Measurements from ENCODE around the gene KRT40. TPM values are rescaled to one million over a fixed set of nuclear protein-coding genes. Genes with fewer than 3 reads are reported as not detected.

KRT40 gene
- total RNA-seq, 1 experiment from 2014 or later, result not detected

GRCh38 chr17:40997361-40997760 lies 13.2 kb upstream of the KRT40 start:
- no peak for DNase-seq (ENCODE audit: low read depth)

GRCh38 chr17:40996829-40997228 lies 12.7 kb upstream of the KRT40 start:
- peak; percentile 79 for DNase-seq (ENCODE audit: low read depth)

- no peak for DNase-seq (ENCODE audit: low read depth)
These were observed 11.0 kb upstream of the KRT40 start for GRCh38 chr17:40995116-40995515.

- peak; percentile 35 for DNase-seq (ENCODE audit: low read depth)
These were observed 9.7 kb upstream of the KRT40 start, which contains the start of gene KRTAP3-3 for GRCh38 chr17:40993839-40994238. TSS of gene KRTAP3-3 (minus strand) at chr17:40994164. CDS start at chr17:40994097, 67 bp downstream.

GRCh38 chr17:40993084-40993483 lies 9.0 kb upstream of the KRT40 start:
- DNase-seq (ENCODE audit: low read depth), result no peak

GRCh38 chr17:40992666-40993065 lies 8.5 kb upstream of the KRT40 start:
- DNase-seq (ENCODE audit: low read depth), result no peak

- DNase-seq (ENCODE audit: low read depth), result no peak
These were observed 2.8 kb upstream of the KRT40 start for GRCh38 chr17:40986920-40987319.

GRCh38 chr17:40981115-40981514 lies 3.0 kb downstream of the KRT40 start:
- no peak for DNase-seq (ENCODE audit: low read depth)

GRCh38 chr17:40980596-40980995 lies 3.5 kb downstream of the KRT40 start:
- no peak for DNase-seq (ENCODE audit: low read depth)

GRCh38 chr17:40980117-40980516 lies 4.0 kb downstream of the KRT40 start:
- no peak for DNase-seq (ENCODE audit: low read depth)

GRCh38 chr17:40978575-40979151 lies 5.5 kb downstream of the KRT40 start:
- no peak for DNase-seq (ENCODE audit: low read depth)

- no peak for DNase-seq (ENCODE audit: low read depth)
These were observed 8.6 kb downstream of the KRT40 start for GRCh38 chr17:40975516-40975915.

GRCh38 chr17:40974366-40974765 lies 9.8 kb downstream of the KRT40 start:
- no peak for DNase-seq (ENCODE audit: low read depth)

GRCh38 chr17:40967582-40967981 lies 16.5 kb downstream of the KRT40 start:
- no peak for DNase-seq (ENCODE audit: low read depth)

- no peak for DNase-seq (ENCODE audit: low read depth)
These were observed 17.3 kb downstream of the KRT40 start, which contains the start of gene KRT39 for GRCh38 chr17:40966848-40967247. TSS of gene KRT39 (minus strand) at chr17:40966948. CDS start at chr17:40966856, 92 bp downstream.

- DNase-seq (ENCODE audit: low read depth), result peak; percentile 22
These were observed 20.3 kb downstream of the KRT40 start for GRCh38 chr17:40963838-40964237.

- DNase-seq (ENCODE audit: low read depth), result no peak
These were observed 22.0 kb downstream of the KRT40 start for GRCh38 chr17:40962059-40962561.

- no peak for DNase-seq (ENCODE audit: low read depth)
These were observed 22.5 kb downstream of the KRT40 start for GRCh38 chr17:40961591-40961990.

GRCh38 chr17:40960144-40960543 lies 24.0 kb downstream of the KRT40 start:
- DNase-seq (ENCODE audit: low read depth), result no peak

- no peak for DNase-seq (ENCODE audit: low read depth)
These were observed 25.8 kb downstream of the KRT40 start for GRCh38 chr17:40958086-40958953.

GRCh38 chr17:40956401-40957254 lies 27.5 kb downstream of the KRT40 start:
- DNase-seq (ENCODE audit: low read depth), result peak; percentile 72

GRCh38 chr17:40953881-40954280 lies 30.2 kb downstream of the KRT40 start:
- peak; percentile 48 for DNase-seq (ENCODE audit: low read depth)

Data from M059J (cell line).